ENCODE measurements around the gene GPC6. TPM values are rescaled to one million over a fixed set of nuclear protein-coding genes. Genes with fewer than 3 reads are reported as not detected.

The GPC6 gene
- total RNA-seq, 2 experiments from 2014 or later = not detected

DNA sequence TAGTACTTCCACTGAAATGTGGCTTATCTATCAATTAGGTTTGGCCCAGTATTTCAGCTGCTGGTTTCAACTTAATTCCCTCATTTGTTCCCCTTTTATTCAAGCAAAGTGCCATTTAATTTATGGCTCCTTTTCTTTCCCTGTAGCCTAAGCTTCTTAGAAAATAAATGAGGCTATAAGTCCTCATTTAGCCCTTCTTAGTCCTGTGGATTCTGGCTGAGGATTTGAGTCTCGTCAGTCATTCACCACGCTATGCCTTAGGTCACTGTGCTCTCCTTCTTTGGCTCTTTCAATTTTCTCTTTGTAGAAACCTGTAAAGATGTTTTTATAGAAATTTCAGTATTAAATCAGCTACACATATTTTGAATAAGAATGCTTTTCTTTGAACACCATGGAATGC, 579.1 kb downstream of the GPC6 start:
- Histone ChIP-seq H4K20me1 (ENCODE audit: insufficient read depth, low read length) (no peaks in the 10 kb centered on the region), H3K9me2 (ENCODE audit: insufficient read depth, low read length) (no peaks in the 10 kb centered on the region), H3K4me3 (ENCODE audit: low read depth, low read length, poor library complexity, severe bottlenecking) (no peak overlapping the region), H3K27ac (ENCODE audit: low read depth, low read length, poor library complexity, severe bottlenecking) (no peak overlapping the region), H3K36me3 (ENCODE audit: insufficient read depth, low read length) (no peaks in the 10 kb centered on the region), H3K79me2 (ENCODE audit: insufficient read depth, low read depth, low read length) (no peaks in the 10 kb centered on the region), H3K4me1 (ENCODE audit: insufficient read depth, low read length, poor library complexity, severe bottlenecking) (no peaks in the 10 kb centered on the region), H2AFZ (ENCODE audit: low read length) (no peak overlapping the region), H3K9me3 (ENCODE audit: low read length) (no peaks in the 10 kb centered on the region), H3K4me2 (ENCODE audit: low read length) (no peak overlapping the region)
- TF ChIP-seq EZH2phosphoT487 (IDR thresholded peaks at IDR 0.05; ENCODE audit: borderline replicate concordance, low read depth, low read length) = no peak
- TF ChIP-seq, protein P1, sequence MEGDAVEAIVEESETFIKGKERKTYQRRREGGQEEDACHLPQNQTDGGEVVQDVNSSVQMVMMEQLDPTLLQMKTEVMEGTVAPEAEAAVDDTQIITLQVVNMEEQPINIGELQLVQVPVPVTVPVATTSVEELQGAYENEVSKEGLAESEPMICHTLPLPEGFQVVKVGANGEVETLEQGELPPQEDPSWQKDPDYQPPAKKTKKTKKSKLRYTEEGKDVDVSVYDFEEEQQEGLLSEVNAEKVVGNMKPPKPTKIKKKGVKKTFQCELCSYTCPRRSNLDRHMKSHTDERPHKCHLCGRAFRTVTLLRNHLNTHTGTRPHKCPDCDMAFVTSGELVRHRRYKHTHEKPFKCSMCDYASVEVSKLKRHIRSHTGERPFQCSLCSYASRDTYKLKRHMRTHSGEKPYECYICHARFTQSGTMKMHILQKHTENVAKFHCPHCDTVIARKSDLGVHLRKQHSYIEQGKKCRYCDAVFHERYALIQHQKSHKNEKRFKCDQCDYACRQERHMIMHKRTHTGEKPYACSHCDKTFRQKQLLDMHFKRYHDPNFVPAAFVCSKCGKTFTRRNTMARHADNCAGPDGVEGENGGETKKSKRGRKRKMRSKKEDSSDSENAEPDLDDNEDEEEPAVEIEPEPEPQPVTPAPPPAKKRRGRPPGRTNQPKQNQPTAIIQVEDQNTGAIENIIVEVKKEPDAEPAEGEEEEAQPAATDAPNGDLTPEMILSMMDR (conservative IDR thresholded peaks at IDR 0.05; ENCODE audit: low read length) = no peak
- ChIA-PET CTCF (ENCODE audit: unreplicated experiment) (no interaction called here), POLR2A (interaction anchor here (0.5 kb wide), 1 partner anchor 126 kb away, joined by 4 read pairs; no protein-coding TSS in a partner anchor)
- no TSS peak for BruUV-seq (replicated peaks)
- intact Hi-C loops (cut with micrococcal nuclease; ENCODE audit: unreplicated experiment) = no loop called here
- DNase-seq (ENCODE audit: low spot score) = no peak

DNA sequence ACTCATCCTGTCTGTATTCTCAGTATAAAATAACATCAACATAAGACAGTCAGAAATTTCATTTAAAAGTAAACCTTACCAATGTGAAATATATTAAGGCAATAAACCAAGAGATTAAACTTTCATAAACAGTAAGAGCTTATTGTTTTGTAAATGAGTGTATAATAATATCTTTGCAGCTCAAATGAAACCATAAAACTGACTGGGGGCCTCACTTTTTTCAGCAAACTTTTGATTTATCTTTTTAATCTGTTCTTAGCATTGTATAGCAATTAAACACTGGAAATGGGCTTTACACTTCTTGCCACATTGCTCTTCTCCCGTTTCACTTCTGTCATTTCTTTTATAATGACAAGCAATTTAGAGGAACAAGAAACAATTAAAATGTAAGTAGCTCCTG, 580.3 kb downstream of the GPC6 start:
- H3K79me2 ChIP-seq (ENCODE audit: insufficient read depth, low read depth, low read length) = no peaks in the 10 kb centered on the region
- no peak for TF ChIP-seq EZH2phosphoT487 (IDR thresholded peaks at IDR 0.05; ENCODE audit: borderline replicate concordance, low read depth, low read length)
- TF ChIP-seq, protein P1 (conservative IDR thresholded peaks at IDR 0.05; ENCODE audit: low read length) = no peak
- POLR2A ChIA-PET = no interaction called here
- no TSS peak for BruUV-seq (replicated peaks)
- no peaks in the 10 kb centered on the region for H3K4me1 ChIP-seq (ENCODE audit: insufficient read depth, low read length, poor library complexity, severe bottlenecking)
- H3K4me2 ChIP-seq (ENCODE audit: low read length) = no peak overlapping the region
- intact Hi-C loops (cut with micrococcal nuclease; ENCODE audit: unreplicated experiment) = no loop called here
- H2AFZ ChIP-seq (ENCODE audit: low read length) = no peak overlapping the region
- CTCF ChIA-PET (ENCODE audit: unreplicated experiment) = no interaction called here
- H3K9me3 ChIP-seq (ENCODE audit: low read length) = no peaks in the 10 kb centered on the region
- no peaks in the 10 kb centered on the region for H3K9me2 ChIP-seq (ENCODE audit: insufficient read depth, low read length)
- H4K20me1 ChIP-seq (ENCODE audit: insufficient read depth, low read length) = no peaks in the 10 kb centered on the region
- H3K36me3 ChIP-seq (ENCODE audit: insufficient read depth, low read length) = no peaks in the 10 kb centered on the region
- no peak overlapping the region for H3K4me3 ChIP-seq (ENCODE audit: low read depth, low read length, poor library complexity, severe bottlenecking)
- DNase-seq (ENCODE audit: low spot score) = no peak
- H3K27ac ChIP-seq (ENCODE audit: low read depth, low read length, poor library complexity, severe bottlenecking) = no peak overlapping the region

DNA sequence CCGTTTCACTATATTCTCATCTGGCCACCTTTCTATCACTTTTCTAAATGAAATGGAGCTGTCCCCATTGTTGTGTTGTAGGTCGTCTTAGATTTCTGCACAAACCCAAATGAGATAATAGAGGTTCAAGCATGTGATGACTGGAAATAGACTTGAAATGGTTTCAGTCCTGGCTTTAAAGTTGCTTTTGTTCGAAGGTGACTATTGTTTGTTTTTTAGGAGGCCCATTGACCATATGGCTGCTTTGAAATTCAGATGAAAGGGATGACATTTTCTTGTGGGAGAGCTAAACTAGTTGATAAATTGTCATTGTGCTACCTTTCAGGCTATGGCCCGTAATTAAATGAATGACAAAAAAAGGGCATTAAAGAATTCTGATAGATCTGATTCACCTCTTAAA, 583.7 kb downstream of the GPC6 start:
- no peak overlapping the region for H3K4me2 ChIP-seq (ENCODE audit: low read length)
- no peaks in the 10 kb centered on the region for H3K9me3 ChIP-seq (ENCODE audit: low read length)
- no peaks in the 10 kb centered on the region for H3K4me1 ChIP-seq (ENCODE audit: insufficient read depth, low read length, poor library complexity, severe bottlenecking)
- H2AFZ ChIP-seq (ENCODE audit: low read length) = no peak overlapping the region
- no peak for TF ChIP-seq EZH2phosphoT487 (IDR thresholded peaks at IDR 0.05; ENCODE audit: borderline replicate concordance, low read depth, low read length)
- TF ChIP-seq, protein P1 (conservative IDR thresholded peaks at IDR 0.05; ENCODE audit: low read length) = no peak
- H3K79me2 ChIP-seq (ENCODE audit: insufficient read depth, low read depth, low read length) = no peaks in the 10 kb centered on the region
- H4K20me1 ChIP-seq (ENCODE audit: insufficient read depth, low read length) = no peaks in the 10 kb centered on the region
- ChIA-PET POLR2A (no interaction called here), CTCF (ENCODE audit: unreplicated experiment) (no interaction called here)
- no TSS peak for BruUV-seq (replicated peaks)
- no peak overlapping the region for H3K27ac ChIP-seq (ENCODE audit: low read depth, low read length, poor library complexity, severe bottlenecking)
- no peaks in the 10 kb centered on the region for H3K36me3 ChIP-seq (ENCODE audit: insufficient read depth, low read length)
- DNase-seq (ENCODE audit: low spot score) = no peak
- intact Hi-C loops (cut with micrococcal nuclease; ENCODE audit: unreplicated experiment) = no loop called here
- H3K9me2 ChIP-seq (ENCODE audit: insufficient read depth, low read length) = no peaks in the 10 kb centered on the region
- H3K4me3 ChIP-seq (ENCODE audit: low read depth, low read length, poor library complexity, severe bottlenecking) = no peak overlapping the region

All from OCI-LY7 (cell line).